Measurements from ENCODE around the gene TMEM250. TPM values are rescaled to one million over a fixed set of nuclear protein-coding genes. Genes with fewer than 3 reads are reported as not detected.
A peak's percentile ranks its signal among the peaks of the same experiment; 100 is the strongest.

TMEM250 gene
- polyA plus RNA-seq, 10 donors, result 13.6 to 24.3 (median 18.4) TPM

DNA sequence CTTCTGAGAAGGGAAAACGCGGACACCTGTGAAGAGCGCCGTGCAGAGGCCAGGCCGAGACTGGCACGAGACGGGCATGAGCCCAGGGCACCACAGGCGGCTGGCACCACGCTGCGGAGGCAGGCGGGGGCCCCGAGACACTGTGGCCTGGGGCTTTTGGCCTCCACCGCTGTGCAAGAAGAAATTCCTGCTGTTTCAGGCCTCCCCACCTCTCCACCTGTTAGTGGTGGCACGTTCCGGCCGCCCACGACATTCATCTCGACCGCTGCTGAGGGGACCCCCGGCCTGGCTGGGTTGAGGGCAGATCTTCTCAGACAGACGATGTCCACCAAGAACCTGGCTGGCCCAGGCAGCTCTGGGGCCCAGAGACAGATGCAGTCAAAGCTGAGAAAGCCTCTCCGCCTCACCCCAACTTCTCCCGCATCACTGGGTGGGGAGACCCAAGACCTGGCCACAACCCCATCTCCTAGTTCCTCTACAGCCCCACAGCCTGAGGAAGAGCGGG is 35.1 kb downstream of the TMEM250 start:
- no peak for DNase-seq

DNA sequence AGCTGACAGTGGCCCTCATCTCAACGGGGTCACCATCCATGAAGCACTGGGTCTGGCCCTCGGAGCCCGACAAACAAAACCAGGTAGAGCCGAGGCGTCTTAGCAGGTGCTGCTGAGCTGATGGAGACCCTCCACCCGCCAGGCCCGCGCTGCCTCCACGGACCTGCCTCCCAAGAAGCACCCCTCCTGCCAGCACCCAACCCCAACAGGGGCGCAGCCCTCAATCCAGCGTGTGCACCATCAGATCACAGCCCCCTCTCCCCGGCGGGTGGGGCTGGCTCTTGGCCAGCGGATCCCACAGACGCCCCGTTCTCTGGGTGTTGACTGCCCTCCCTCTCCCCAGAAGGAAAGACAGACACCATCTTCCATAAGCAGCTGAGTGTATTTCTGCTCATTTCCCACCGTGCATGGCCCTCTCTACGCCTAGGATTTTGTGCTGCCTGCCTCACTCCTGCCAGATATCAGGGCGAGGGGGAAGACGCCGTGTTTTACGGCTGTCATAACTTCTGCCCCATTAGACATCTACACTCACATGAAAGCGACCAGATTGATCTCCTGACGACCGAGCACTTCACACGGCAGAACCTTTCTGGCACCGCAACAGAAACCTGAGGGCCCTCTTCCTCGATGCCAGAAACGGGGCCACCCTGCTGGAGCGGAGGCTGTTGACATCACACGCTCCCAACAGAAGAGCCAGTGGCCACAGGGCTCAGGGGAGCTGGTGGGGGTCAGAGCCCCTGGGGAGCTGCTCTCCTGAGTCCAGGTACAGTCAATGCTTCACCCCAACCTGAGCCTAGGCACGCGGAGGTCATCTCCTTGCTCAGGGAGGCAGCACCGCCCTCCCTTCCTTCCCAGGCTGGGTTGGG is 35.9 kb downstream of the TMEM250 start:
- no peak for DNase-seq

DNA sequence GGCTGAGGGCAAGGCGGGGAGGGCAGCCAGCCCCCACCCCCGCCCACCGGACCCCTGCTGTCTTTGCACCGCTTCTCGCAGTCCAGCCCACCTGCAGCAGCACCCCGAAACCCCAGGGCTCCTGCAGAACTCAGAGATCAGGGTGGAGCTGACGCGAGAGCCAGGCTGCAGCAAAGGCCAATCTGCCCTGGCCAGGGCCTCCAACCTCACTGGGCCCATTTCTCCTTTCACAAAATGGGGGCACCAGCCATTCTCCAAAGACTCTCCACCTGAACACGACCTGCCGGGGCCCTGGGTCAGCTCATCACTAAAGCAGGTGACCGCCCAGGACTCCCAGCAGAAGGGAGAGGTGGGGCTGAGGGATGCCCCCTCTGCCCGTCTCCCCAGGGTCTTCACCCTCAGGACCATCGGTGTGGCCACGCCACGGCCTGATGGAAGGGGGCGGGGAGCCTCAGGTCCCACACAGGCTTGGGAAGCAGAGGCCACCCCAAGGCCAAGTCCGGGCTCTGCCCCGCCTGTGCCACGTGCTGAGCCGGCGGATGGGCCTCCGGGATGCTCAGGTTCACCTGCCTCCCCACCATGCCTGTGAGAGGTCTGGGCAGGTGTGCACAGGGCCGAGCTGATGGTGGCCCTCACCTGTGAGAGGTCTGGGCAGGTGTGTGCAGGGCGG is 36.7 kb downstream of the TMEM250 start:
- no peak for DNase-seq

GRCh38 chr9:136081113-136081825 is 37.4 kb downstream of the TMEM250 start:
- peak in 1 of 3 donors; percentile 73 for DNase-seq

- no peak for DNase-seq
These were observed 38.0 kb downstream of the TMEM250 start for GRCh38 chr9:136080716-136081112.

GRCh38 chr9:136079916-136080246 is 38.8 kb downstream of the TMEM250 start:
- DNase-seq, result no peak

GRCh38 chr9:136079211-136079915 is 39.3 kb downstream of the TMEM250 start:
- no peak for DNase-seq

GRCh38 chr9:136078498-136079011 is 40.1 kb downstream of the TMEM250 start:
- DNase-seq, result no peak

DNA sequence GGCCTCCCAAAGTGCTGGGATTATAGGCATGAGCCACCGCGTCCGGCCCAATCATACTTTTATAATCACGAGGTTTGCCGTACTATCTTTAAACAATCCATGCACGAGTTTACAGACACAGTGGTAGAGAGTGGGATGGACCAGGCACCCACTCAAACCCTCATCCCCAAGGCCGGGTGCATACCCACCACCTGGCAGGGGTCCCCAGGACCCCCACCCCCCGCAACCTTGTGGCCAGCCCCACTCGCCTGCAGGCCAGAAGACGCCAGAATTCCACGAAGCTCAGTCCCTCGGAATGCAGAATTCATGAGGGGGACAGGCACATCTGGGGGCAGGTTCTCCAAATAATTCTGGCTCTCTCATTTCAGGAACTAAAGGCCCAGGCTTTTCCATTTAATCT is 40.7 kb downstream of the TMEM250 start:
- no peak for DNase-seq

- DNase-seq, result no peak
These were observed 41.2 kb downstream of the TMEM250 start for GRCh38 chr9:136077491-136077890.

DNA sequence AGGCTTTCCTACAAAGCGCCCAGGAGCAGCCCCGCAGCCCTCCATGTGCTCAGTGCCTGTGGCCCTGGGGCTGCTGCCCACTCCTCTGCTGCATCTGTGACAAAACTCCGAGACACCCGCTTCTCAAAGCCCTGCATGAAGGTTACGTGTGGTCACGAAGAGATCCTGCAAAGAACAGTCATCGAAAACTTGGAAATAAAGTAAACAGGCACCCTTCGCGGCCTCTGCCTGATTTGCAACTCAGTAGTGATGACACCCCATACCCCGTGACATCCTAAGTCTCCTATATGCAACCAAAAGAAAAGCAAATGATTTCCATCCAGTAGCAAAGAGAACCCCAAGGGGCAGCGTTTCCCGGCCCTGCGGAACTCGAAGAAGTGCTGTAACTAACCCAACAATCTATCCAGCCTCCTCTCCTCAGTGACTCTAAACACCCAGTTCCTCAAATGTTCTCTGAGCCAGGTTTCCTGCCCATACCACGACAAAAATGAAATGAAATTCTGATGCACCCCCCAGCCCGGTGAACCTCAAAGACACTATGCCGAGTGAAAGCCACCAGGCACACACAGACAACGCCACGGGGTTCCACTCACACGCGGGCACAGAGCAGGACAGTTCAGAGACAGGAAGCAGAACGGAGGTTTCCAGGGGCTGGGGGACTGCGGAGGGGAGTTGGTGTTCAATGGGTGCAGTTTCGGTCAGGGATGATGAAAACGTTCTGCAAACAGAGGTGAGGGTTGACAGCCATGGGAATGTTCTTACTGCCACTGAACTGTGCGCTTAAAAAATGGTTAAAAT is 42.6 kb downstream of the TMEM250 start:
- no peak for DNase-seq

DNA sequence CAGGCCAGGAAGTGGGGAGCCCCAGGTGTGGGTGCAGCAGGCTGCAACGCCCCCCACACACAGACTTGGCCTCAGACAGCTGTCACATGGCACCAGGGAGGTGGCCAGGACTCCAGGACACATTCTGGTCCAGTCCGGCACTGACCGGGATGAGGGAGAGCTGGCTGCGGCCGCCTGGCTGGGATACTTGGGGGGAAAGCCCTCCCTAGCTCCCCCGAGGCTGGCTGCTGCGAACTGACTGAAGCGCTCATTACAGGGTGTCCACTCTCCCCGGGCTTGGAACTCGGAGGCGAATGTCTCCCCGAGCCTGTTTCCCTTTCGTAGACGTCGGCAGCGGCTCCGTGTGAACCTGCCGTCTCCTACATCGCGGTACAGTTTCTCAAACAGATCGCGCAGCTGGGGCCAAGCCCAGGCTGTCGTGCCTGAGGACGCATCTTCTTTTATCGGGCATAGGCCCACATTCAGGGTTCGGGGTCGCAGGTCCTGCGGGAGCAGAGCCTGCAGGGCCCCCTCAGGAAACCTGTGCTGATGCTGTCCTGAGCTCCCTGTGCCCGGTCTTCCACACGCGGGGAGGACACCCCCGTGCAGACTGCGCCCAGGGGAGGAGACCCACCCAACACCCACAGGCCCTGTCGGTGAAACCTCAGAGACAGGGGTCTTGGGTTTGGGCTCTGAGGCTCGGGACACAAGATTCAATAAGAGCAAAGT is 43.4 kb downstream of the TMEM250 start:
- DNase-seq, result no peak

GRCh38 chr9:136074706-136075105 is 44.0 kb downstream of the TMEM250 start:
- no peak for DNase-seq

Other genes starting within 250 kb of the TMEM250 start
- gene CAMSAP1, start 211.3 kb downstream of the TMEM250 start, polyA plus RNA-seq (ENCODE audit: insufficient read length in 10 of 10), result 10 to 100 TPM; 19.5 to 28.1 (median 24.0) TPM
- 10 to 100 TPM; 31.7 to 47.1 (median 38.4) TPM for gene UBAC1, start 157.5 kb downstream of the TMEM250 start, polyA plus RNA-seq (ENCODE audit: insufficient read length in 10 of 10)
- 10 to 100 TPM in 5 of 10 donors, 1 to 10 TPM in 5; 6.0 to 11.8 (median 10.0) TPM for gene NACC2, start 23.6 kb downstream of the TMEM250 start, polyA plus RNA-seq (ENCODE audit: insufficient read length in 10 of 10)
- under 1 TPM in 2 of 10 donors, not detected in 8; 0.07 to 0.28 TPM for gene LHX3, start 86.3 kb upstream of the TMEM250 start, polyA plus RNA-seq (ENCODE audit: insufficient read length in 10 of 10)
- gene QSOX2, start 126.9 kb upstream of the TMEM250 start, polyA plus RNA-seq (ENCODE audit: insufficient read length in 10 of 10), result 10 to 100 TPM in 1 of 10 donors, 1 to 10 TPM in 9; 5.5 to 11.9 (median 8.0) TPM
- gene CCDC187, start 185.2 kb upstream of the TMEM250 start, polyA plus RNA-seq (ENCODE audit: insufficient read length in 10 of 10), result under 1 TPM in 9 of 10 donors, not detected in 1; 0.03 to 0.17 (median 0.06) TPM
- gene GPSM1, start 208.7 kb upstream of the TMEM250 start, polyA plus RNA-seq (ENCODE audit: insufficient read length in 10 of 10), result 10 to 100 TPM; 15.9 to 30.8 (median 21.0) TPM
- 10 to 100 TPM in 5 of 10 donors, 1 to 10 TPM in 5; 5.0 to 16.2 (median 10.2) TPM for gene DNLZ, start 244.9 kb upstream of the TMEM250 start, polyA plus RNA-seq (ENCODE audit: insufficient read length in 10 of 10)

Measured in muscle of back (tissue), 11 donors.